C4-2B (cell line): ENCODE results near the gene EEPD1.
A peak's percentile ranks its signal among the peaks of the same experiment; 100 is the strongest.

Experiments used
- H3K27ac ChIP-seq: fragments of 450-650 bp; 2 replicates; pipeline ENCODE4 v1.5.1; 2017
- ZFX ChIP-seq: fragments of 450-650 bp; IDR thresholded peaks from 2 replicates; pipeline ENCODE4 v1.6.1; 2017
- TF ChIP-seq, protein P1 (sequence below): fragments of 450-650 bp; conservative IDR thresholded peaks from 2 replicates; pipeline ENCODE4 v1.5.1; 2017; ENCODE audit warnings: mild to moderate bottlenecking

EEPD1 gene

DNA sequence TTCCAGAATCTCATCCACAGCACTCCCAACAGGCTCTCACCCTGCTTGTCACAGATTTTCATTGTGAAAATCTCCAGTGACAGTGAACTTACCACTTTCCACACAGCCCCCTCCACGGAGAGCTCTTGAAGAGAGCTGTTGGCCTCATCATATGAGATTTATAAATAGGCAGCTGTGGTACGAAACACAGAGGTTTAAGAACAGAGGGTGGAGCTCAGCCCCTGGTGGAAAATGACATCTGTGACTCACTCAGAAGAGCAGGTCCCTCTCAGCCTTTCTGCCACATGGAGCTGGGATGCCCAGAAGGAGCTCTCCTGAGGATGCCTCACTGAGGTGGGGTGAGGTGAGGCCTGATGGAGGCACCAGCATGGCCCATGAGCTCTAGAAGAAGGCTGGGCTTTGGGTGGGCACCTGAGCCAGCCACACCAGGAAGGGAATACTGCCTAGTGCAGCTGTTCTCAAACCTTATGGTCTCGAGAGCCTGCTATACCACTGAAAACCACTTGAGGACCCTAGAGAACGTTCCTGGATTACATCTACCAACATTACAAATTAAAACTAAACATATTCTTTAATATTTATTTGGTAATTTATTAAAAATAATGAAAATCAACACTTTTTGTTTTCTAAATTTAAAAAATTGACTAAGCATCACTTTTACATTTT is 25.8 kb upstream of the EEPD1 start:
- TF ChIP-seq, protein P1, sequence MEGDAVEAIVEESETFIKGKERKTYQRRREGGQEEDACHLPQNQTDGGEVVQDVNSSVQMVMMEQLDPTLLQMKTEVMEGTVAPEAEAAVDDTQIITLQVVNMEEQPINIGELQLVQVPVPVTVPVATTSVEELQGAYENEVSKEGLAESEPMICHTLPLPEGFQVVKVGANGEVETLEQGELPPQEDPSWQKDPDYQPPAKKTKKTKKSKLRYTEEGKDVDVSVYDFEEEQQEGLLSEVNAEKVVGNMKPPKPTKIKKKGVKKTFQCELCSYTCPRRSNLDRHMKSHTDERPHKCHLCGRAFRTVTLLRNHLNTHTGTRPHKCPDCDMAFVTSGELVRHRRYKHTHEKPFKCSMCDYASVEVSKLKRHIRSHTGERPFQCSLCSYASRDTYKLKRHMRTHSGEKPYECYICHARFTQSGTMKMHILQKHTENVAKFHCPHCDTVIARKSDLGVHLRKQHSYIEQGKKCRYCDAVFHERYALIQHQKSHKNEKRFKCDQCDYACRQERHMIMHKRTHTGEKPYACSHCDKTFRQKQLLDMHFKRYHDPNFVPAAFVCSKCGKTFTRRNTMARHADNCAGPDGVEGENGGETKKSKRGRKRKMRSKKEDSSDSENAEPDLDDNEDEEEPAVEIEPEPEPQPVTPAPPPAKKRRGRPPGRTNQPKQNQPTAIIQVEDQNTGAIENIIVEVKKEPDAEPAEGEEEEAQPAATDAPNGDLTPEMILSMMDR, result no peak
- TF ChIP-seq ZFX, result no peak
- H3K27ac ChIP-seq, result no peak overlapping the region

DNA sequence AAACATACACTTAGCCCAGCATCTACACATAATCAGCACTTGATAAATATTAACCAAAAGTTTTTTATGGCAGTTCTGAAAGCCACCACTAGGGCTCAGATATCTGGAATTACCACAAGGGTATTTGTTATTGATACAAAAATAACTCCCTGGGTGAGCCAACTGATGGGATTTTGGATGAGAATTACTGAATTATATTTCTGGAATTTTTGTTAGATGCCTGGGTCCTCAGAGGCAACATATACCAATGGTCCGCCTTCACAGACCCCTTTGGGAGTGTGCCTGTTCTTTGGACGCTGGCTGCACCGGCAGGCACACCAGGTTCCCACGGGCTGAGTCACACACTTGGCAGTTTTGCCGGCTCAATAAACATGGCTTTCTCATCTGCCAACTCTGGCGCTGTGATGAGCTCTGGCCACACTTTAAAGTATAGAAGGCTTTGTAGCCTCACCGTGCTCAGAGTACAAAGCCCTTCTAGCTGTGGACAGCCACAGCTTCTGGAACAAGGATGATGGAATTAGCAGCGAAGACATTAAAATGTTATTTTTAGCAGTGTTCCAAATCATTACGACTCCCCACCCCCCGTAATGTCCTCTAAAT is 24.5 kb upstream of the EEPD1 start:
- H3K27ac ChIP-seq, result peak overlapping the region; percentile 48
- TF ChIP-seq, protein P1, result peak; percentile 88
- no peak for TF ChIP-seq ZFX

GRCh38 chr7:36129048-36129534 is 24.0 kb upstream of the EEPD1 start:
- H3K27ac ChIP-seq, result peak overlapping the region; percentile 48
- no peak for TF ChIP-seq ZFX

DNA sequence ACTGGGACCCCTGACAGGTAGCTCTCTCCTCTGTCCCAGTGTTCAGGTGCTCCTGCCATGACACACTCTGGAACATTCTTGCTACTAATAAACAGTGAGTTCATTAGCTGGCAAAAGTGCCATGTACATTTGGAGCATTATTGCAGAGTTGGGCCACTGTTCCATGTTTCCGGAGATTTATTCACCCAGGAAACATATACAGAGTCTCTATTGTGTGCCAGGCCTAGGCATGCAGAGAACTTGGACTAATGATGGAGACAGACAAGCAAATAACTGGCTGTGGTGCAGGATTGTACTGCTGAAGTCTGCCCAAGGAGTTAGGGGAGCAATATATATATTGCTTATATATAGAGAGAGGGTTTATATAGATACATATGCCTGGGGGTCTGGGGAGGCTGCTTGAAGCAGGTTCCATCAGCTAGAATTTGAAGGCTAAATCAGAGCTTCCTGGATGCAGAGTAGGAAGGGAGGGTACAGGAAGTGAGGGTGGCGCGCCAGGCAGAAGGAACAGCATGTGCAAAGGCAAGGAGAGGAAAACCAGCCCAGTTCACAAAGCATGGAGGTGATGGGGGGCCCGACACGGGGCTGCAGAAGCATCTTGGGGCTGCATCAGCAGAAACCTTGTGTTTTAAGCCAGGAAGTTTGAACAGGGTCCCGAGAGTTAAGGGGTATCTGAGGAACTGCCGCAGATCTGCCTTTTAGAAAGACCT is 22.7 kb upstream of the EEPD1 start:
- H3K27ac ChIP-seq, result no peak overlapping the region

GRCh38 chr7:36131026-36131425 is 22.0 kb upstream of the EEPD1 start:
- H3K27ac ChIP-seq, result no peak overlapping the region
- TF ChIP-seq, protein P1, result no peak
- no peak for TF ChIP-seq ZFX

More for the DNA sequence above, 22.7 kb upstream of the EEPD1 start:
- no peak for TF ChIP-seq ZFX
- TF ChIP-seq, protein P1, result no peak

DNA sequence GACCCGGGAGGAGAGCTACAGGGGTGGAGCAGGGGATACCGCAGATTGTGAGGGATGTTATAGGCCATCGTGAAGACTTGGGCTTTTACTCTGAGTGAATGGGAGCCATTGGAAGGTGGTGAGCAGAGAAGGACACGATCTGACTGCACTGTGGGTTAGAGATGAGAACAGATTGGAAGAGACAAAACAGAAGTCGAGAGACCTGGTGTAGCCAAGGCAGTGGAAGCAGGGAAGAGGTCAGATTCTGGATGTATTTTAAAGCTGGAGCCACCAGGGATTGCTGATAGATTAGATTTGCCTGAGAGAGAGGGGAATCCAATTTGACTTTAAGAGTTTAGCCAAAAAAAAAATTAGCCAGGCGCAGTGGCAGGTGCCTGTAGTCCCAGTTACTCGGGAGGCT is 21.6 kb upstream of the EEPD1 start:
- TF ChIP-seq, protein P1, result no peak
- TF ChIP-seq ZFX, result no peak
- no peak overlapping the region for H3K27ac ChIP-seq

GRCh38 chr7:36132012-36132411 is 21.0 kb upstream of the EEPD1 start:
- TF ChIP-seq ZFX, result no peak
- TF ChIP-seq, protein P1, result no peak
- no peak overlapping the region for H3K27ac ChIP-seq
